Measurements from ENCODE around the gene TNFAIP3.
"Not testable (repeated sequence)": the region's sequence is repeated elsewhere in the genome, so short reads cannot be mapped to it uniquely, and the experiment has no call there.

TNFAIP3 gene

GRCh38 chr6:137878486-137879285 lies 11.6 kb downstream of the TNFAIP3 start:
- DNase-seq (ENCODE audit: low spot score): no peak

DNA sequence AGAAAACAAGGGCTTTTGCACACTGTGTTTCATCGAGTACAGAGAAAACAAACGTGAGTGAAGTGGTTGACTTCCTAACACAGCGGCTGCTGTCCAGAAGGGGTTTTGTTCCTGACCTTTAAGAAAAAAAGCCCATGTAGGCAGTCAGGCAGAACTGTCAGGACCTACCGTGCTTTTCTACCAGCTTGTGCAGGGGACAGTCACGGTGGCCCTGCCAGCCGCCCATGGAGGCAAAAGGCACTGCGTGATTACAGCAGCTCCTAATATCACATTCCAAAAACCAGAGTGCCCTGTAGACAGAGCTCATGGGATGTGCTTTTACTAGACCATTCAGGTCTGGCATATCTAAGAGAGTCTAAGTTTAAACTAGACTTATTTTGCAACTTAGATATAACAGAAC lies 12.2 kb downstream of the TNFAIP3 start:
- no peak for DNase-seq (ENCODE audit: low spot score)

- no peak for DNase-seq (ENCODE audit: low spot score)
Measured at GRCh38 chr6:137879885-137880745, 13.1 kb downstream of the TNFAIP3 start.

GRCh38 chr6:137880746-137881521 lies 13.9 kb downstream of the TNFAIP3 start:
- DNase-seq (ENCODE audit: low spot score): no peak

DNA sequence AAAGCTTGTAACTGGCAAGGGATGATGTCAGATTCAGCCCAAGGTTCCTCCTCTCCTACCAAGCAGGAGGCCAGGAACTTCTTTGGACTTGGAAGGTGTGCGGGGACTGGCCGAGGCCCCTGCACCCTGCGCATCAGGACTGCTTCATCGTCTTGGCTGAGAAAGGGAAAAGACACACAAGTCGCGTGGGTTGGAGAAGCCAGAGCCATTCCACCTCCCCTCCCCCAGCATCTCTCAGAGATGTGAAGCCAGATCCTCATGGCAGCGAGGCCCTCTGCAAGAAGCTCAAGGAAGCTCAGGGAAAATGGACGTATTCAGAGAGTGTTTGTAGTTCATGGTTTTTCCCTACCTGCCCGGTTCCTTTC lies 14.4 kb downstream of the TNFAIP3 start:
- no peak for DNase-seq (ENCODE audit: low spot score)

- no peak for DNase-seq (ENCODE audit: low spot score)
Measured at GRCh38 chr6:137882225-137882961, 15.3 kb downstream of the TNFAIP3 start.

GRCh38 chr6:137883400-137884148 lies 16.5 kb downstream of the TNFAIP3 start:
- no peak for DNase-seq (ENCODE audit: low spot score)

- DNase-seq (ENCODE audit: low spot score): no peak
Measured at GRCh38 chr6:137884149-137884909, 17.3 kb downstream of the TNFAIP3 start.

DNA sequence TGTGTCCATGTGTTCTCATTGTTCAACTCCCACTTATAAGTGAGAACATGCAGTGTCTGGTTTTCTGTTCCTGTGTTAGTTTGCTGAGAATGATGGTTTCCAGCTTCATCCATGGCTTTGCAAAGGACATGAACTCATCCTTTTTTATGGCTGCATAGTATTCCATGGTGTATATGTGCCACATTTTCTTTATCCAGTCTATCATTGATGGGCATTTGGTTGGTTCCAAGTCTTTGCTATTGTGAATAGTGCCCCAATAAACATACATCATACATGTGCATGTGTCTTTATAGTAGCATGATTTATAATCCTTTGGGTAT lies 17.8 kb downstream of the TNFAIP3 start:
- DNase-seq (ENCODE audit: low spot score): not testable (repeated sequence)

GRCh38 chr6:137886226-137886625 lies 19.2 kb downstream of the TNFAIP3 start:
- not testable (repeated sequence) for DNase-seq (ENCODE audit: low spot score)

DNA sequence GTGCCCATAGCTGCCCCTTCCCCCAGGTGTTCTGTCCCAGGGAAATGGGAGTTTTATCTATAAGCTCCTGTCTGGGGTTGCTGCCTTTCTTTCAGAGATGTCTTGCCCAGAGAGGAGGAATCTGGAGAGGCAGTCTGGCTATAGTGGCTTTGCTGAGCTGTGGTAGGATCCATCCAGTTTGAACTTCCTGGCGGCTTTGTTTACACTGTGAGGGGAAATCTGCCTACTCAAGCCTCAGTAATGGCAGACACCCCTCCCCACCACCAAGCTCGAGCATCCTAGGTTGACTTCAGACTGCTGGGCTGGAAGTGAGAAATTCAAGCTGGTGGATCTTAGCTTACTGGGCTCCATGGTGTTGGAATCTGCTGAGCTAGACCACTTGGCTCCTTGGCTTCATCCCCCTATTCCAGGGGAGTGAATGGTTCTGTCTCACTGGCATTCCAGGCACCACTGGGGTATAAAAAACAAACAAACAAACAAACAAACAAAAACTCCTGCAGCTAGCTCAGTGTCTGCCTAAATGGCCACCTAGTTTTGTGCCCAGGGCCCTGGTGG lies 24.0 kb downstream of the TNFAIP3 start:
- DNase-seq (ENCODE audit: low spot score): no peak

GRCh38 chr6:137892271-137892708 lies 25.2 kb downstream of the TNFAIP3 start:
- DNase-seq (ENCODE audit: low spot score): no peak

- no peak for DNase-seq (ENCODE audit: low spot score)
Measured at GRCh38 chr6:137893181-137893580, 26.1 kb downstream of the TNFAIP3 start.

DNA sequence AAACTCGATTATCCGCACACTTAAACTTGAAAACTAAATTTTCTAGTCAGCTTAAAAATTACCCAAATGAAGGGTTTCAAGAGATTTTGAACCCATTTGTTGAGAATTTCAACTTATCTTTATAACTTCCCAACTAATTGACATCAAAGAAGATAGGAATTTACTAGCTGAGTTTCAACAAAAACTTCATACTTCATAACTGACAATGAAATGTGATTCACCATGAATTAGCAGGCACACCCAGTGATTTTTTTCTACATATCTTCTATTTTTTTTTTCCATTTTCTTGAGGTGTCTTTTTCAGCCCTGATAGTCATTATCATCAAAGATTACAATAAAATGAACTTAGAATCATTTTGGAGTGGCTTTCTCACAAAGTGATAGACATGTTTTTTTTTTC lies 26.7 kb downstream of the TNFAIP3 start:
- no peak for DNase-seq (ENCODE audit: low spot score)

DNA sequence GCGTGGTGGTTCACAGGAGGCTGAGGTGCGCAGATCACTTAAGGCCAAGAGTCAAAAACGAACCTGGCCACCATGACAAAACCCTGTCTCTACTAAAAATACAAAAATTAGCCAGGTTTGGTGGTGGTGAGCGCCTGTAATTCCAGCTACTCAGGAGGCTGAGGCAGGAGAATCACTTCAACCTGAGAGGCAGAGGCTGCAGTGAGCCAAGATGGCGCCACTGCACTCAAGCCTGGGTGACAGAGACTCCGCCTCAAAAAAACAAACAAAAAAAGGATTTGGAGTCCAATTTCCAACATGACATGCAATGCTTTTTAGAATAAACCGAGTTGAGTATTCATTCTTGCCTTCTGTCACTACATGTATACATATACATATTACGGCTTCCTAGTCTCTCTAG lies 27.3 kb downstream of the TNFAIP3 start:
- DNase-seq (ENCODE audit: low spot score): not testable (repeated sequence)

DNA sequence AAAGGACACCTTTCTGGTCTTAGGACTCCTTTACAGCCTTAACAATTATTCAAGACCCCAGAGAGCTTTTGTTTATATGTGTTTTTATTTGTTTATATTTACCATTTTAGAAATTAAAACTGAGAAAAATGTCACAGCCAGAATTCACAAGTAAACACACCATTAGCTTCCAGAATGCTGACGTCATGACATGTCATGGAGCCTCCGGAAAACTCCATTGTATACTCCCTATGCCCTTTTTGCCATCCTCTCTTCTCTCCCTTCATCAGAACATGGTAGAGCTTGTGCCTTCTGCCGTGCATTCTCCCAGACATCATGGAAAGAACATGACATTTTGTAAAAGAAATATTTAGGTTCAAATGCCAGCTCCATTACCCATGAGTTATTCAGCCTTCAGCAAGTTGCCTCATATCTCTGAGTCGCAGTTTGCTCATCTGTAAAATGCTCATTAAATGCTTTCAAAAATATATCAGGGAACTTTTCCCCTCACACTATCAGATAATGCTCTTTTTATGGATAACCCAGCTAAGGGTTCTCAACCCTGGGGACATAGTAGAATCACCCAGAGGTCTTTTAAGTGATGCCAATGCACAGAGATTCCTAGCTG lies 27.8 kb downstream of the TNFAIP3 start:
- DNase-seq (ENCODE audit: low spot score): no peak

DNA sequence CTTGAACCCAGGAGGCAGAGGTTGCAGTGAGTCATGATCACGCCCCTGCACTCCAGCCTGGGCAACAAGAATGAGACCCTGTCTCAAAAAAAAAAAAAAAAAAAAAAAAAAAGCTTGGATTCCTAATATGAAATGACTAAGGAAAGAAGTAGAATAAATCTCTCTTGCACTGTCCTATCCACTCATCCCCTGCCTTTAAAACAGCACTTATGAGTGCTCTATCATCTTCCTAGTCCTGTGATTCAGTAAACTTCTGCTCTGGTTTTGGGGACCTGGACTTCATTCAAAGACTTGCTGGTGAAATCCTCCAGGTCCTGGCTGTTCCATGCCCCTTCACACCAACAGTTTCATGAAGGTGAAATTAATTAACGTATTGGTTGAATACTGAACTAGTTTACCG lies 29.6 kb downstream of the TNFAIP3 start:
- no peak for DNase-seq (ENCODE audit: low spot score)

- DNase-seq (ENCODE audit: low spot score): no peak
Measured at GRCh38 chr6:137900815-137901214, 33.8 kb downstream of the TNFAIP3 start.

GRCh38 chr6:137901454-137901853 lies 34.4 kb downstream of the TNFAIP3 start:
- no peak for DNase-seq (ENCODE audit: low spot score)

DNA sequence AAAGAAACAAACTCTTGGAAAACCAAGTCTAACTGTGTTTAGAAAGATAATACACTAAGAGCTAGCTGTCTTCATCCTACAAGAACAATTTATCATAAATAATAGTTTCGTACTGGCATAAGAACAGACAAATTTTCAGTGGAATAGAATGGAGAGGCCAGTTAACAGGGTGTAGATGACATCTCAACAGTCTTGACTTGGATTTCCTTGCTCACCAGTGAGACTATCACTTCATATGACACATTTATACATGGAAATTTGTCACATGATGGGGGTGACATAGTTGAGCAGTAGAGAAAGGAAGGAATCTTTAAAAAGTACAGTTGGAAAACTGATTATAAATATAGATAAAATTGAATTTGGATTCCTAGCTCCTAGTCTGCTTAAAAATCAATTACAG lies 35.6 kb downstream of the TNFAIP3 start:
- no peak for DNase-seq (ENCODE audit: low spot score)
